MV-4-11 (cell line): ENCODE data around the gene UQCRC1.

ENCODE experiments used
- DNase-seq: peaks from one replicate; lab custom pipeline; 2025; lab: John Stamatoyannopoulos, UW

Gene UQCRC1

GRCh38 chr3:48598323-48599076, 10.9 kb downstream of the UQCRC1 start:
- no peak for DNase-seq

GRCh38 chr3:48597408-48597800, 12.0 kb downstream of the UQCRC1 start:
- no peak for DNase-seq

GRCh38 chr3:48596676-48597407, 12.6 kb downstream of the UQCRC1 start:
- no peak for DNase-seq

DNA sequence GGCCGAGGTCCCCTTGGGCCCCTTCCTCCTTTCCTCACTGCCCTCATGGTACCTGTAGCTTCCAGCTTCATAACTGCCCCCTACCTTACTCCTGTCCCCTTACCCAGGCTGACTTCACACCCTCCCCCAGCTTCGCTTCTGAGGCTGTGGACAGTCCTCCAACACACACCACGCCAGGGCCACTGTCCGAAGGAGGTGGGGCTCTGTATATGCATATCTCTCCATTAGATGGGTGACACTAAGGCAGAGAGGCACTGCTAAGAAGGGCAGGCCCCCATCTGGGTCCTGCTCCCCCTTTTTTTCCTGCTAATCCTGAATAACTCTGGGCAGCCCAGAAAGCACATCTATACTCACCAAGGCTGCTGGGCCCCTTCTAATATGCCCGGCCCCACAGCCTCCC, 13.3 kb downstream of the UQCRC1 start:
- no peak for DNase-seq

DNA sequence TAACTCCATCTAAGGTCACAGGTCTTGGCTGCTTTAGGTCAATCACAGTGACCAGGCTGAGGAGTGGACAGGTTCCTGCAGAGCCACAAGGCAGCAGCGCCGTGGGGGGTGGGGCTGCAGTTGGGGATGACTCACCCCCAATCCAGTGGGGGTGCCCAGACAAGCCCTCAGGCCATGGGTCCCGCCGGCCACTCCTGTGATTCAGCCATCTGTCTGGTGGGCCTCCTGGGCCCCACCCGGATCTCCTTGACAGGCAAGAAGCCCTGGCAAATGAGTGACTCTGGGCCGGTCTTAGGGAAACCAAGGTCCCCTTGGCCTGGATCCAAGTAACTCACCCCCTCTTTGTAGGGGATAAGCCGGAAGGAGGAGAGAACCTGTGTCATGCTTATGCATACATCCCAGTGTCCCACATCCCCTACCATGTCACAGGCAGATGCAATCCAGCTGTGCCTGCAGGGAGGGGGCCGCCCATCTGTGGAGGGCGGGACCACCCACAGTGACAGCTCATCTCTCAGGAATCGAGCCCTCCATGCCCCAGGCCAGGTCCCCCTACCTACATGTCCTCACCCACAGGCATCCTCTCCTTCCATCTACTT, 13.8 kb downstream of the UQCRC1 start:
- DNase-seq = no peak

DNA sequence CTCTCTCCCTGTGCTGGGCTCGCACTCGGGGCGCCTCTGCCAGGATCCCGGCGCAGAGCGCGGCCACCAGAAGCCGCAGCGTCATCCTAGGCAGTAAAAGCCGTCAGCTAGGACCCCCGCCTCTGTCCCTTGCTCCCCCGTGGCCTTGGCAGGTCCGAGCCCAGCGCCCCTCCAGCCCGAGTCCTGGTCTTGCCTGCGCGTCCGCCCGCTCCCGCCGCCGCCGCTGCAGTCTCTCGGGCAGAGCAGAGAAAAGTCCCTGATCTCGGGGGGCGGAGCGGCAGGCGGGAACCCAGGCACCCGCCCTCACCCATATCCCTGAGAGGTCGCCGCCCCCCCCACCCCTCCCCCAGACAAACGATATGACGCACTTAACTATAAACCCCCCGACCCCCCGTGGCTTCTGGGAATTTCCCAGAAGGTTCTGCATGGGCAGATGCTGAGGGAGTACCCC, 14.3 kb downstream of the UQCRC1 start, which contains the start of gene COL7A1:
Gene COL7A1, minus strand, starts transcription at position 255 of the 451 bp plus-strand sequence. Its CDS starts 170 bp downstream, at position 85.
- DNase-seq = no peak

DNA sequence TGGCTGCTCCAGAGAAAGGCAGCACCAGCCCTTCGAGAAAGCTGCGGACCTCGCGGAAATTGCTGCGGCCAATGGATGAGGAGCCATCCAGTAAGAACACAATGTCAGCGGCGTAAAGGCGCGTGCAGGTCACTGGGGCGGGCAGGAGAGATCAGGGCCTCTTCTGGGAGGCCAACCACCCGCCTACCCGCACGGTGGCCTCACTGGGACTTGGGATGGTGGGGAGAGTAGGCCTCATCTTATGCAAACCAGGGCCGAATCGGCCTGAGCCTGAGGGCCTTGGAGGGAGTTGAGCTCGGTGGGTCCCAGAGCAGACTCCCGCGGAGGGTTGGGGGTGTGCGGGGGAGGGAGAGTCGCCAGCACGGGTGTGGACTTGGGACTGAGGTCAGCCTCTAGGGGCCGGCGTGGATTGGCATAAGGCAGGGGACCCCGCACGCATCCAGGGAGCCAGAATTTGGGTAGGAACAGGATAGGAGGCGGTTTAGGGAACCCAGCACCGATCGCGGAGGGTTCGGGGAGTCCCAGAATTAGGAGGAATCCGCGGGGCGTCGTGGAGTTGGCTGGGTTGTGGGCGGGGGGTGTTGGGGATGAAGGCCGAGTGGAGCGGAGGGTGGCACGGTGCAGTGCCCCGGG, 14.9 kb downstream of the UQCRC1 start:
- no peak for DNase-seq

GRCh38 chr3:48593337-48593736, 16.1 kb downstream of the UQCRC1 start:
- no peak for DNase-seq

- no peak for DNase-seq
These were observed 16.8 kb downstream of the UQCRC1 start for GRCh38 chr3:48592519-48593087.

DNA sequence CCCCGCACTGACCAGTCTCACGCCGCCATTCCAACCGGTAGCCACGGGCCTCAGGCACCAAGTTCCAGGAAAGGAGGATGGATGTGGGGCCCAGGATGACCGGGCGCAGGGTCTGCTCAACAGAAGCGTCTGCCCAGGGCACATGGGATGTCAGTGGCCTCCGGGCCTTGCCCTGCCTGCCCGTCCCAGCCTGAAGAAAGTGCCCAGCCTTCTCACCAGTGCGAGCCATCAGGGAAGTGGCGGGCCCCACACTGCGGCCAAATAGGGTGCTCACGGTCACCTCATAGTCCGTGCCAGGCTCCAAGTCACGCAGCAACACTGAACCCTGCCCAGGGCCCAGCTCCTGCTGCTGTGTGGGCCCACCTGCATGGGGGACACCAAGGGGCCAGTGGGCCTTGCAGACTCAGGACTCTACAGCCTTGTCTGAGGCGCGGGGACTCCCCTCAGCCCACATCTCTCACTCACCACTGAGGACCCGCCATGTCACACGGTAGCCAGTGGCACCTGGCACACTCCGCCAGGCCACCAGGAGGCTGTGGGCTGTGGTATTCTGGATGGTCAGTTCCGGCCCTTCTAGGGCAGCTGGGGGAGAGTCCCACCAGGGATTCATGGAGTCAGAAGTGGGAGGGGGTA, 17.4 kb downstream of the UQCRC1 start:
- no peak for DNase-seq

DNA sequence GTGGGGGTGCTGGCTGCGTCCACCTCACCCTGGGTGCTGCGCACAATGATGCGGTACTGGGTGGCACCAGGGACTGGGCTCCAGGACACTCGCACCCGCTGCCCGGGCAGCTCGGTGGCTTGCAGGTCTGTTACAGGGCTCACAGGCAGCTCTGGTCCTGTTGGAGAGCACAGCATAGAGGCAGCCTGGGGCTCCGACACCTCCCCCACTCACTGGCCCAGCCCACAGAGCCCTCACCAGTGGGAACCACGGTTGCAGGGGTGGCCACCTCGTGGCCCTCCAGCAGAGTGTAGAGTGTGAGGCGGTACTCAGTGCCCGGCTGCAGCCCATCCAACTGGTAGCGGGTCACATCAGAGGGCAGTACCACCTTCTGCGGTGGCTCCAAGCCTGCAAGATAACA, 18.0 kb downstream of the UQCRC1 start:
- DNase-seq = no peak

DNA sequence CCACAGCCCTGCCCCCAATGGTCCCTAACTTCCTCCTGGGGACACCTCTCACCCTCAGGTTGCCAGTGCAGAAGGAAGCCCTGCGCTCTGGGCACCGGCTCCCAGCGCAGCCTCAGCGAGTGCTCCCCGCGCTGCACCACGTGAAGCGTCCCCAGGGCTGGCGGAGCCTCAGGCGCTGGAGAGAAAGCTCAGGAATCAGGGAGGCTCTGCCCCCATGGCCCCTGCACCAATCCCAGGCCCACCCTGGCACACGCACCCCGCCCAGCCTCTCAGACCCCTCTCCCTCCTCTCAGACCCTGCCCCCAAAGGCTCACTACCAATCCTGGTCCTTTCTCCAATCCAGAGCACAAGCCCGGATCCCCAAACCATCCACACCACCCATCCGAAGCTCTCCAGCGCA, 21.2 kb downstream of the UQCRC1 start:
- DNase-seq = no peak

DNA sequence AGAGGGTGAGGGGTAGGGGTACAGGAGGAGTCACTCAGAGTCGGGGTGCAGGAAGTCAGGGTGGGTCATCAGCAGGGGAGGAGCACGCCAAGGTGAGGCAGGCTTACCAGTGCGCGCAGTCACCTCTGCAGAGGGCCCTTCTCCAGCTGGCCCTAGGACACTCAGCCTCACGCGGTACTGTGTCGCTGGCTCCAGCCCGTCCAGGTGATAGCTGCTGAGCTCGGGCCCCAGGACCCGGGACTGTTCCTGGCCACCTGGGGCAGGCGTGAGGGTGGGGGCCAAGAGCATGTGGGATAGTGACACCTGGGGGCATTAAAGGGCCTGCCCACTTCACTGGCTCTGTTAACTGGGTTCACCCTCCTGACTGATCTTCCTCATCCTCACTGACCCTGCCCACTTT, 21.8 kb downstream of the UQCRC1 start:
- no peak for DNase-seq

DNA sequence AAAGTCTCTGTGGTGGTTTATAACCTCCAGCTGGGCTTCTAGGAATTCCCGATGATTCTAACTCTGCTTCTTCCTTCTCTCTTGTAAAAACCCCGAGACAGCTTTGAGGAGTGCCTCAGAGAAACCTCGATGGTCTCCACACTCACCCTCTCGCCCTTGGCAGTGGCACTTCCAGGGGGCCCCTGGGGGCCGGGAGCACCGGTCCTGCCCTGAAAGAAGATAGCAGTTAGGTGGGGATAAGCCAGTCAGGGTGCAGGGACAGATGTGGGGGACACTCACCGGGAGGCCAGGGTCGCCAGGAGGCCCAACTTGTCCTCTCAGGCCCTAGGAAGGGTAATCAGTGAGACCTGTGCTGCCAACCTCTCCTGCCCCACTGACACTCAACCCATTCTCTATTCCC, 24.0 kb downstream of the UQCRC1 start:
- DNase-seq = no peak

DNA sequence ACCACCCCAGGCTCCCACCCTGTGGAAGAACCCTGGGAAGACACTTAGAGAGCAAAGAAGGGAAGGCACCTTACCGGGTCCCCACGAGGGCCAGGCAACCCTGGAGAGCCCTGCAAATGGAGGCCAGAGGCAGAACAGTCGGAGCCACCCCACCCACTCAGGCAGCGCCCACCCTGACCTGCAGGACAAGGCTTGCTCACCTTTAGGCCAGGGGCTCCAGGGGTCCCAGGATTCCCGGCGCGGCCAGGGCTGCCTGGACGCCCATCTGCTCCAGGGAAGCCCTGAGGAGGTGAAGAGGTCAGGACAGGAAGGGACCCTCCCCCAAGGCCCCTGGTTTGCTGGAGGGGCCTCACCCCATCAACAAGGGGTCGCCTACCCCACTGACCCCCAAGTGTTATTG, 24.6 kb downstream of the UQCRC1 start:
- no peak for DNase-seq

DNA sequence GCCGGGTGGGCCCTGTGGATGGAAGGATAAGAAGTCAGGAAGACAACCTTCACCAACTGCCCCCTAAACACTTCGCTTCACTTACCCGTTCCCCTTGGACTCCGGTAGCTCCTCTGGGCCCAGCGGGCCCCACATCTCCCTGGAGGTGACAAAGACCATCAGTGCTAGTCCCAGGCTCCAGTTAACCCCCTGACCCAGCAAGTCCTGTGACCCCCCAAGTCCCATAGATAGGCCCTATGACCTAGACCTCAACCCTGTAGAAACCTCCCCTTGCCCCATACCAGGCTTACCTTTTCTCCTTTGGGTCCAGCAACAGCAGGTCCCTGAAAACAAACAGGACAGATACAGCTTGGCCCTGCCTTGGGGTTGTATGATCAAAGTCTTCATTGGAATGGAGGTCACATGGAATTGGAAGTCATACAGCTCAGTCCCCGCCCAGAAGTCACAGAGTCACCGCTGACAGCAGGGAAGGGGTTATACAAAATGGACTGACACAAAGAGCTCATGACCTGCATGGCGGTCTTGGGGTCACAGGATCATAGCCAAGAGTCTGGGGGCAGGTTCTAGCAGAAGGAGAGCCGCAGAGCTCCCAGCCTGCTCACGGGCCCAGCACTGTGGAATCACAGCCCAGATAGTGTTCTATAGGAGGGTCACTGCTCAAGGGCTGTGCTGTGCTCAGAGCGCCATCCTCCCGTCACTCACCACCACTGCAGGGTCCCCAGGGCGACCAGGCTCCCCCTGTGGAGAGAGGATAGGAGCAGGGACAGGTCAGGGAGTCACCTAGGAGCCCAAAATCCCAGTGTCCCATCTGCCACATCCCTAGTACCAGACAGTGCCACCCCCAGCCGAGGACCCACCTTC, 27.6 kb downstream of the UQCRC1 start:
- DNase-seq = no peak

GRCh38 chr3:48576647-48577046, 32.8 kb downstream of the UQCRC1 start:
- no peak for DNase-seq

DNA sequence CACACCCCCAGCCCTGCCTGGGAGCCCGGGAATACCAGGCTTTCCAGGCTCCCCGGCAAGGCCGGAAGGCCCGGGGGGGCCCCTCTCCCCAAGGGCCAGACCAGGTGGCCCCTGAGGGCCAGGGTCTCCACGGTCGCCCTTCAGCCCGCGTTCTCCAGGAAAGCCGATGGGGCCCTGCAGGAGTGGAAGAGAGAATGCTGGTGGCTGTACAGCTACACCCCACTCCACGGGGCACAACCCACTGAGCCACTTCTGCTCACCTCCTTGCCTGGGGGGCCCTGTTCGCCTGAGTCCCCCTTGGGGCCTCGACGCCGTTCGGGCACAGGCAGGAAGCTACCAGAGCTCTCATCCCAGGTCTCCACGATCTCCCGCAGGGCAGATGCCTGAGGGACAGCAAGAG, 34.1 kb downstream of the UQCRC1 start:
- no peak for DNase-seq

DNA sequence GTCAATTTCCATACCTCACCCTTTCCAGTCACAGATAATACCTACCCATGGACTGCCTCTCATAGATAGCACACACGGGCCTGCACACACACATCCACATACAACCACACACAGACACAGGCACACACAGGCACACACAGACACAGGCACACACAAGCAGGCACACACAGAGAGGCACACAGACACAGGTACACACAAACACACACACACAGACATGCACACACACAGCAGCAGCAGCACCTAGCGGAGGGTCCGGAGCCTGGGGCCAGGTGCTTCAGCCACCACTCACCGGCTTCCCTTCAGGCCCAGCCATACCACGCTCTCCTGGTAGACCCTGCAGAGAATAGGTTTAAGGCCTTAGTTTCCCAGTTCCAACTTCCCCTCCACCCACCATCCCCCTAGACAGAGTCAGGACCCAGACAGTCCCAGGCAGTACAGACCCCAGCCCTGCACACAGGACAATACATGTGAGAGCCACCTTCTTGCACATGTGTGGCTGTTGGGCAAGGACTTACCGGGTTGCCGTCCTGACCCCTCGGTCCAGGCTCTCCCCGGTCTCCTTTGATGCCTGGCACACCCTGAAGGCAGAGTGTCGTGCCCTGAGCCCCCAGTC, 35.4 kb downstream of the UQCRC1 start:
- DNase-seq = no peak

- DNase-seq = no peak
These were observed 36.9 kb downstream of the UQCRC1 start for GRCh38 chr3:48572517-48572916.
